H9 (cell line): Measurements from ENCODE around the gene ARHGEF1. TPM values are rescaled to one million over a fixed set of nuclear protein-coding genes. Genes with fewer than 3 reads are reported as not detected.
A peak's percentile ranks its signal among the peaks of the same experiment; 100 is the strongest.

Source experiments
- DNase-seq: peaks from one replicate; pipeline ENCODE4 v3.0.0-alpha.2; 2017
- H2AFZ ChIP-seq: one replicate; pipeline ENCODE4 v1.6.1; 2013; ENCODE audit warnings: mild to moderate bottlenecking, low read length, control low read depth, moderate library complexity
- H2AK5ac ChIP-seq: 2 replicates; pipeline ENCODE4 v1.6.1; 2013; ENCODE audit warnings: low read length, control low read depth, mixed read lengths; ENCODE audit not compliant: insufficient read length
- H2BK120ac ChIP-seq: one replicate; pipeline ENCODE4 v1.6.1; 2013; ENCODE audit warnings: low read depth, mild to moderate bottlenecking, low read length, control low read depth, inconsistent platforms; ENCODE audit not compliant: poor library complexity, severe bottlenecking
- H2BK12ac ChIP-seq: 2 replicates; pipeline ENCODE4 v1.6.1; 2013; ENCODE audit warnings: low read length, control low read depth, mixed read lengths, low read depth; ENCODE audit not compliant: insufficient read length
- H2BK15ac ChIP-seq: 2 replicates; pipeline ENCODE4 v1.6.1; 2013; ENCODE audit warnings: low read depth, low read length, control low read depth
- H2BK20ac ChIP-seq: one replicate; pipeline ENCODE4 v1.6.1; 2013; ENCODE audit warnings: low read depth, mild to moderate bottlenecking, low read length, control low read depth, inconsistent platforms; ENCODE audit not compliant: poor library complexity, severe bottlenecking
- H2BK5ac ChIP-seq: 2 replicates; pipeline ENCODE4 v1.6.1; 2013; ENCODE audit warnings: low read length, control low read depth, mixed read lengths; ENCODE audit not compliant: insufficient read length
- H3K14ac ChIP-seq: 2 replicates; pipeline ENCODE4 v1.6.1; 2013; ENCODE audit warnings: low read length, control low read depth; ENCODE audit not compliant: insufficient read depth
- H3K18ac ChIP-seq: 2 replicates; pipeline ENCODE4 v1.6.1; 2013; ENCODE audit warnings: low read depth, mild to moderate bottlenecking, mixed read lengths, low read length, control low read depth; ENCODE audit not compliant: insufficient read length
- H3K23ac ChIP-seq: 2 replicates; pipeline ENCODE4 v1.6.1; 2013; ENCODE audit warnings: low read length, control low read depth, mixed read lengths, low read depth; ENCODE audit not compliant: insufficient read length
- H3K23me2 ChIP-seq: 2 replicates; pipeline ENCODE4 v1.6.1; 2013; ENCODE audit warnings: low read depth, mild to moderate bottlenecking, mixed read lengths, low read length, control low read depth; ENCODE audit not compliant: insufficient read length, poor library complexity, severe bottlenecking
- H3K27ac ChIP-seq: 2 replicates; pipeline ENCODE4 v1.5.1; 2013; ENCODE audit warnings: low read length, control low read depth, mixed read lengths, low read depth; ENCODE audit not compliant: insufficient read length
- H3K27me3 ChIP-seq: 2 replicates; pipeline ENCODE4 v1.6.1; 2013; ENCODE audit warnings: low read length, control low read depth, inconsistent platforms; ENCODE audit not compliant: insufficient read depth
- H3K4ac ChIP-seq: 2 replicates; pipeline ENCODE4 v1.6.1; 2013; ENCODE audit warnings: low read depth, mild to moderate bottlenecking, control low read depth, inconsistent platforms, low read length, moderate library complexity
- H3K4me1 ChIP-seq: 2 replicates; pipeline ENCODE4 v1.6.1; 2013; ENCODE audit warnings: low read length, control low read depth, inconsistent platforms; ENCODE audit not compliant: insufficient read depth
- H3K4me2 ChIP-seq: 2 replicates; pipeline ENCODE4 v1.6.1; 2013; ENCODE audit warnings: low read length, control low read depth, mixed read lengths; ENCODE audit not compliant: insufficient read length, insufficient read depth
- H3K56ac ChIP-seq: 2 replicates; pipeline ENCODE4 v1.6.1; 2013; ENCODE audit warnings: low read depth, mild to moderate bottlenecking, mixed read lengths, low read length, control low read depth; ENCODE audit not compliant: insufficient read length
- H3K79me1 ChIP-seq: 2 replicates; pipeline ENCODE4 v1.6.1; 2013; ENCODE audit warnings: low read depth, mild to moderate bottlenecking, moderate library complexity, low read length, control low read depth, inconsistent platforms; ENCODE audit not compliant: insufficient read depth, poor library complexity, severe bottlenecking
- H3K79me2 ChIP-seq: 2 replicates; pipeline ENCODE4 v1.6.1; 2013; ENCODE audit warnings: low read length, control low read depth, inconsistent platforms; ENCODE audit not compliant: insufficient read depth
- H3K9ac ChIP-seq: 2 replicates; pipeline ENCODE4 v1.6.1; 2013; ENCODE audit warnings: low read length, control low read depth, mixed read lengths; ENCODE audit not compliant: insufficient read length; ENCODE audit errors: extremely low read depth
- H3K9me3 ChIP-seq: one replicate; pipeline ENCODE4 v1.6.1; 2013; ENCODE audit warnings: low read depth, low read length, inconsistent platforms; ENCODE audit not compliant: control insufficient read depth
- H3T11ph ChIP-seq: one replicate; pipeline ENCODE4 v1.6.1; 2013; ENCODE audit warnings: mild to moderate bottlenecking, low read length, control low read depth, inconsistent platforms
- H4K20me1 ChIP-seq: one replicate; pipeline ENCODE4 v1.6.1; 2013; ENCODE audit not compliant: control insufficient read depth, insufficient read length, insufficient read depth
- H4K5ac ChIP-seq: 2 replicates; pipeline ENCODE4 v1.6.1; 2013; ENCODE audit warnings: low read depth, mild to moderate bottlenecking, mixed read lengths, low read length, control low read depth; ENCODE audit not compliant: insufficient read length
- H4K8ac ChIP-seq: replicated peaks from 2 replicates; pipeline ENCODE4 v1.6.1; 2013; ENCODE audit warnings: low read length, control low read depth, mixed read lengths, low read depth; ENCODE audit not compliant: insufficient read length
- H4K91ac ChIP-seq: 2 replicates; pipeline ENCODE4 v1.6.1; 2013; ENCODE audit warnings: low read depth, mild to moderate bottlenecking, moderate library complexity, mixed read lengths, low read length, control low read depth; ENCODE audit not compliant: insufficient read length
- H3K27ac Mint-ChIP-seq, 3 experiments: 2 replicates in 2 of 3; 3 replicates in 1 of 3; pipeline ENCODE4 v1.8.0; 2020 to 2021; ENCODE audit warnings: mixed read lengths in 3 of 3, mild to moderate bottlenecking in 1 of 3, moderate library complexity in 1 of 3
- H3K27me3 Mint-ChIP-seq: 2 replicates; pipeline ENCODE4 v1.8.0; 2021; ENCODE audit warnings: low read depth, mild to moderate bottlenecking, moderate library complexity, mixed read lengths
- H3K36me3 Mint-ChIP-seq, 3 experiments: 2 replicates in 2 of 3; 3 replicates in 1 of 3; pipeline ENCODE4 v1.8.0; 2020 to 2021; ENCODE audit warnings: low read depth in 3 of 3, mixed read lengths in 3 of 3; ENCODE audit not compliant: insufficient read depth in 1 of 3
- H3K4me1 Mint-ChIP-seq, 2 experiments: 2 replicates each; pipeline ENCODE4 v1.8.0; 2020; ENCODE audit warnings: mixed read lengths in 2 of 2
- H3K4me3 Mint-ChIP-seq, 2 experiments: 2 replicates in 1 of 2; 3 replicates in 1 of 2; pipeline ENCODE4 v1.8.0; 2020 to 2021; ENCODE audit warnings: mild to moderate bottlenecking in 2 of 2, mixed read lengths in 2 of 2, moderate library complexity in 1 of 2
- H3K9me3 Mint-ChIP-seq, 2 experiments: 2 replicates in 1 of 2; 3 replicates in 1 of 2; pipeline ENCODE4 v1.8.0; 2020; ENCODE audit warnings: mild to moderate bottlenecking in 2 of 2, mixed read lengths in 2 of 2, moderate library complexity in 1 of 2
- CTCF ChIP-seq: fragments of 200-600 bp; sonication (generic); conservative IDR thresholded peaks from 3 replicates; pipeline ENCODE4 v1.8.0; 2021; ENCODE audit warnings: antibody characterized with exemption, mild to moderate bottlenecking
- WGBS: extraction: QIAGEN DNeasy Blood & Tissue Kit; methylation state at CpG from one replicate; pipeline ENCODE4 v1.1.7; 2013; ENCODE audit warnings: missing lambda C conversion rate, low lambda C conversion rate, mixed read lengths; ENCODE audit not compliant: insufficient read length; ENCODE audit errors: extremely low coverage; 5-methylcytosine and 5-hydroxymethylcytosine counted together
- total RNA-seq: library from RNA; stranded (reverse); gene quantifications from 2 replicates; pipeline ENCODE4 v1.2.1, GENCODE V29; 2021

Gene ARHGEF1
- total RNA-seq, 1 experiment from 2014 or later, result 50.3 TPM

GRCh38 chr19:41893899-41894298 is 10.9 kb downstream of the ARHGEF1 start:
- no peak overlapping the region for H2BK20ac ChIP-seq
- H2BK120ac ChIP-seq, result no peak overlapping the region
- H4K20me1 ChIP-seq, result no peaks in the 10 kb centered on the region
- Mint-ChIP-seq H3K36me3 (peaks cover 8 to 43% (median 19%) of the 10 kb centered on the region in 3 experiments; a peak in 5 of 7 replicates), H3K27me3 (no peaks in the 10 kb centered on the region; the same call in 1 of the 2 replicates), H3K27ac (peak overlapping the region in 1 of 3 experiments; percentile 87; a peak in 2 of 7 replicates), H3K4me1 (peaks cover 0 to 32% of the 10 kb centered on the region in 2 experiments; a peak in 2 of 4 replicates), H3K9me3 (no peaks in the 10 kb centered on the region), H3K4me3 (no peak overlapping the region)
- no peak for DNase-seq
- H4K5ac ChIP-seq, result no peak overlapping the region
- no peak overlapping the region for H2AK5ac ChIP-seq
- no peak overlapping the region for H3K18ac ChIP-seq
- H2BK12ac ChIP-seq, result no peak overlapping the region
- no peak overlapping the region for H3K23ac ChIP-seq
- H3K56ac ChIP-seq, result no peak overlapping the region
- H3K23me2 ChIP-seq, result no peaks in the 10 kb centered on the region
- no peak overlapping the region for H2AFZ ChIP-seq
- WGBS, result no CpG with 5 or more reads among the region's 6 CpGs
- H4K91ac ChIP-seq, result no peak overlapping the region
- no peaks in the 10 kb centered on the region for H3K9me3 ChIP-seq
- no peak overlapping the region for H3T11ph ChIP-seq
- H3K4ac ChIP-seq, result no peak overlapping the region
- H3K79me1 ChIP-seq, result no peaks in the 10 kb centered on the region
- H3K14ac ChIP-seq, result no peak overlapping the region; the same call in 1 of the 2 replicates
- no peaks in the 10 kb centered on the region for H3K27me3 ChIP-seq
- H3K27ac ChIP-seq, result no peak overlapping the region
- H3K4me1 ChIP-seq, result no peaks in the 10 kb centered on the region; the same call in 1 of the 2 replicates
- no peak overlapping the region for H4K8ac ChIP-seq
- H2BK15ac ChIP-seq, result no peak overlapping the region
- H3K4me2 ChIP-seq, result no peak overlapping the region
- 0 out of 2 replicates have a peak, but pooled peaks cover 2% of the 10 kb centered on the region for H3K79me2 ChIP-seq
- H2BK5ac ChIP-seq, result no peak overlapping the region
- H3K9ac ChIP-seq, result no peak overlapping the region
- TF ChIP-seq CTCF, result no peak
